Ishikawa (cell line): Measurements from ENCODE around the gene KYNU.

Source experiments
- CEBPB ChIP-seq: IDR thresholded peaks from 2 replicates; pipeline ENCODE4 v1.6.1; 2012
- CREB1 ChIP-seq: IDR thresholded peaks from 2 replicates; pipeline ENCODE4 v1.6.1; 2012; ENCODE audit warnings: low read depth
- EGR1 ChIP-seq: IDR thresholded peaks from 2 replicates; pipeline ENCODE4 v1.6.1; 2012
- EP300 ChIP-seq: IDR thresholded peaks from 2 replicates; pipeline ENCODE4 v1.6.1; 2012; ENCODE audit warnings: borderline replicate concordance
- FOXM1 ChIP-seq: IDR thresholded peaks from 2 replicates; pipeline ENCODE4 v1.6.1; 2012; ENCODE audit warnings: low read depth, borderline replicate concordance
- NFIC ChIP-seq: IDR thresholded peaks from 2 replicates; pipeline ENCODE4 v1.6.1; 2012
- RAD21 ChIP-seq: IDR thresholded peaks from 2 replicates; pipeline ENCODE4 v1.6.1; 2012; ENCODE audit warnings: low read depth
- TAF1 ChIP-seq: IDR thresholded peaks from 2 replicates; pipeline ENCODE4 v1.6.1; 2012; ENCODE audit warnings: low read depth, mild to moderate bottlenecking
- TCF12 ChIP-seq: IDR thresholded peaks from 2 replicates; pipeline ENCODE4 v1.6.1; 2012; ENCODE audit warnings: low read depth
- TEAD4 ChIP-seq: IDR thresholded peaks from 2 replicates; pipeline ENCODE4 v1.6.1; 2012
- YY1 ChIP-seq: IDR thresholded peaks from 2 replicates; pipeline ENCODE4 v1.6.1; 2012; ENCODE audit warnings: low read depth
- ZBTB7A ChIP-seq: IDR thresholded peaks from 2 replicates; pipeline ENCODE4 v1.6.1; 2012; ENCODE audit warnings: low read depth
- TF ChIP-seq, protein P1 (sequence below): IDR thresholded peaks from 2 replicates; pipeline ENCODE4 v1.6.1; 2012
- TF ChIP-seq, protein P2 (sequence below): IDR thresholded peaks from 2 replicates; pipeline ENCODE4 v1.6.1; 2012; ENCODE audit warnings: low read depth, mild to moderate bottlenecking

DNA sequence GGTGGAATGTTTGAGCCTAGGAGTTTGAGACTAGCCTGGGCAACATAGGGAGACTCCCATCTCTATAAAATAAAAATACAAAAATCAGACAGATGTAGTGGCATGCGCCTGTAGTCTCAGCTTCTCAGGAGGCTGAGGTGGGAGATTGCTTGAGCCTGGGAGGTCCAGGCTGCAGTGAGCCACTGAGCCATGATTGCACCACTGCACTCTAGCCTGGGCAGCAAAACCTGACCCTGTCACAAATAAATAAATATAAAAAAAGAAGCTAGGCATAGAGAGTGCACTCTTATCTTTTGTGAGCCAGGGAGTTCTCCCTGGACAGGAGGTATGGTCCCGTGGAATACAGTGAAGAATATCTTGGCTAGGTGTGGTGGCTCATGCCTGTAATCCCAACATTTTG is 11.0 kb upstream of the KYNU start:
- TF ChIP-seq EP300: no peak
- TF ChIP-seq FOXM1: no peak
- TF ChIP-seq CEBPB: no peak
- no peak for TF ChIP-seq TCF12
- TF ChIP-seq, protein P1, sequence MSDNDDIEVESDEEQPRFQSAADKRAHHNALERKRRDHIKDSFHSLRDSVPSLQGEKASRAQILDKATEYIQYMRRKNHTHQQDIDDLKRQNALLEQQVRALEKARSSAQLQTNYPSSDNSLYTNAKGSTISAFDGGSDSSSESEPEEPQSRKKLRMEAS: no peak
- TF ChIP-seq CREB1: no peak
- no peak for TF ChIP-seq YY1
- no peak for TF ChIP-seq RAD21
- TF ChIP-seq TAF1: no peak
- TF ChIP-seq, protein P2, sequence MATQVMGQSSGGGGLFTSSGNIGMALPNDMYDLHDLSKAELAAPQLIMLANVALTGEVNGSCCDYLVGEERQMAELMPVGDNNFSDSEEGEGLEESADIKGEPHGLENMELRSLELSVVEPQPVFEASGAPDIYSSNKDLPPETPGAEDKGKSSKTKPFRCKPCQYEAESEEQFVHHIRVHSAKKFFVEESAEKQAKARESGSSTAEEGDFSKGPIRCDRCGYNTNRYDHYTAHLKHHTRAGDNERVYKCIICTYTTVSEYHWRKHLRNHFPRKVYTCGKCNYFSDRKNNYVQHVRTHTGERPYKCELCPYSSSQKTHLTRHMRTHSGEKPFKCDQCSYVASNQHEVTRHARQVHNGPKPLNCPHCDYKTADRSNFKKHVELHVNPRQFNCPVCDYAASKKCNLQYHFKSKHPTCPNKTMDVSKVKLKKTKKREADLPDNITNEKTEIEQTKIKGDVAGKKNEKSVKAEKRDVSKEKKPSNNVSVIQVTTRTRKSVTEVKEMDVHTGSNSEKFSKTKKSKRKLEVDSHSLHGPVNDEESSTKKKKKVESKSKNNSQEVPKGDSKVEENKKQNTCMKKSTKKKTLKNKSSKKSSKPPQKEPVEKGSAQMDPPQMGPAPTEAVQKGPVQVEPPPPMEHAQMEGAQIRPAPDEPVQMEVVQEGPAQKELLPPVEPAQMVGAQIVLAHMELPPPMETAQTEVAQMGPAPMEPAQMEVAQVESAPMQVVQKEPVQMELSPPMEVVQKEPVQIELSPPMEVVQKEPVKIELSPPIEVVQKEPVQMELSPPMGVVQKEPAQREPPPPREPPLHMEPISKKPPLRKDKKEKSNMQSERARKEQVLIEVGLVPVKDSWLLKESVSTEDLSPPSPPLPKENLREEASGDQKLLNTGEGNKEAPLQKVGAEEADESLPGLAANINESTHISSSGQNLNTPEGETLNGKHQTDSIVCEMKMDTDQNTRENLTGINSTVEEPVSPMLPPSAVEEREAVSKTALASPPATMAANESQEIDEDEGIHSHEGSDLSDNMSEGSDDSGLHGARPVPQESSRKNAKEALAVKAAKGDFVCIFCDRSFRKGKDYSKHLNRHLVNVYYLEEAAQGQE: no peak
- TF ChIP-seq NFIC: no peak
- no peak for TF ChIP-seq ZBTB7A
- TF ChIP-seq EGR1: no peak
- no peak for TF ChIP-seq TEAD4
